Stimulated activated CD4-positive, alpha-beta T cell treated with anti-CD3 and anti-CD28 coated beads, Interleukin-2, amount 100 ng/mL, for 48 hours (primary cell): ENCODE data around the gene STK32B.

ENCODE experiments used
- DNase-seq, 2 donors: peaks; one replicate each; pipeline ENCODE4 v3.0.0-alpha.2; 2020

The STK32B gene

GRCh38 chr4:5078009-5078408 lies 26.7 kb downstream of the STK32B start:
- no peak for DNase-seq

DNA sequence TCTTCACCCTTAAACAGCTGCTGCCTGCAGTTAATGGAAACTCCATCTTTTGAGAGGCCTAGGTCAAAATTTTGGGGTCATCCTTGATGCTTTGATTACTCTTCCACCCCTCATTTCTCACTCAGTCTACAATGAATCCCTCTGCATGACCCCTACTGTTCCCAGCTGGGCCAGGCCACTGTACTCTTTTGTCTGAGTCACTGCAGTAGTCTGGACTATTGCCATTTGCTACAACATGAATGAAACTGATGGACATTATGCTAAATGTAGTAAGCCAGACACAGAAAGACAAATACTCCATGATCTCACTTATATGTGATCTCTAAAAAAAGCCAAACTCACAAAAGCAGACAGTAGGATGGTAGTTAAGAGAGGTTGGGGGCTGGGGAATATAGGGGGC lies 28.3 kb downstream of the STK32B start:
- no peak for DNase-seq

- DNase-seq, result no peak
These were observed 30.2 kb downstream of the STK32B start for GRCh38 chr4:5081441-5081999.

- DNase-seq, result no peak
These were observed 31.1 kb downstream of the STK32B start for GRCh38 chr4:5082376-5082775.

DNA sequence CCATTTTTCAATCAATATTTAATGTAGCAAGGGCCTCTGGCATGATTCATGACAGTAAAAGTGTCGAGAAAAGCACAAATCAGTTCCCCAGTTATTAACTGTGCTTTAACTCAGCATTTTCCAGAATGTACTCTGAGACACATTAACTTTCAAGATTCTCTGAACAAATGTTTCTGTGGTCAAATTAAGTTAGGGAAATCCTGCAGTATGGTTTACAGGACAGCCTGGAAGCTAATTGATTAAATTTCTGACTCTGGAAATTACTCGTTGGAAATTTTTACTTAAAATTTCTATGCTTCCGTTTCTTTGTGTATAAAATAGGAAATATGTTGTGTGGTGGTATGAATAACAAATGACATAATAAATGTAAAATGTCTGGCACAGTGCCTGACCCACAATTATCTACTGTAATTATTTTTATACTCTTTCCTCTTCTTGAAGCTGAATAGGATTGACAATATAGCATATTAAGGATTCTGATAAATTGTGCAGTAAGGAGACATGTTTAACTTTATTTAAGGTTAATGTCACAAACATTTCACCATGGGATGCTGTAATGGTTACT lies 33.7 kb downstream of the STK32B start:
- DNase-seq, result no peak

DNA sequence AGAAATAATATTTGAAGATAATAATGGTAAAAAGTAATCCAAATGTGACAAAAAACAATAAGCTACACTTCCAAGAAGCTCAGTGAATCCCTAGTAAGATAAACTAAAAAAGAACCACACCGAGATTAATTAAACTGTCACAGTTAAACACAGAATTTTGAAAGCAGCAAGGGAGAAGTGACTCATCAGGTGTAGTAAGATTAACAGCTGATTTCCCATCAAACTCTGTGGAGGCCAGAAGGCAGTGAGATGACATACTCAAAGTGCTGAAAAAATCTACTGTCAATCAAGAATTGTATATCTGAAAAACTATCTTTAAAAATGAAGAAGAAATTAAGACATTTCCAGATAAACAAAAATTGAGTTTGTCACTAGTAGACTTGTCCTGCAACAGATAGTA lies 35.3 kb downstream of the STK32B start:
- DNase-seq, result no peak

DNA sequence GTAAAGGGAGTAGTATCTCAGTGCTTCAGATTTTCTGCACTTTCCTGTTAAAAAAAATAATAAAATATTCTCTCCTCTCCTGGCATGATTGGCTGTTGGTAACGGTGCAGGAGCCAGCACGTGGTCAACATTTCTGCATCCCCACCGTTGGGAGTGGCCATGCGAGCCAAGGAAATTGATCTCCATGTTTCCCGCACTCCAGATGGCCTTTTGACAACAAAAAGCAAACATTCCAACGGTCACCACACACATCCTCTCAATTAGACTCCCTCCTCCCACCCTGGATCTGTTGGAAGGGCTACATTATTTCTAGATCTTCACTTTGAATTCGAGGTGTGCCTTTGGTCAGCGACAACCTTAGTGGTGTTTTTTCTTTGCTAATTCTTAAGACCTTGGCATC lies 45.0 kb downstream of the STK32B start:
- DNase-seq, result no peak

GRCh38 chr4:5098176-5098575 lies 46.9 kb downstream of the STK32B start:
- no peak for DNase-seq

DNA sequence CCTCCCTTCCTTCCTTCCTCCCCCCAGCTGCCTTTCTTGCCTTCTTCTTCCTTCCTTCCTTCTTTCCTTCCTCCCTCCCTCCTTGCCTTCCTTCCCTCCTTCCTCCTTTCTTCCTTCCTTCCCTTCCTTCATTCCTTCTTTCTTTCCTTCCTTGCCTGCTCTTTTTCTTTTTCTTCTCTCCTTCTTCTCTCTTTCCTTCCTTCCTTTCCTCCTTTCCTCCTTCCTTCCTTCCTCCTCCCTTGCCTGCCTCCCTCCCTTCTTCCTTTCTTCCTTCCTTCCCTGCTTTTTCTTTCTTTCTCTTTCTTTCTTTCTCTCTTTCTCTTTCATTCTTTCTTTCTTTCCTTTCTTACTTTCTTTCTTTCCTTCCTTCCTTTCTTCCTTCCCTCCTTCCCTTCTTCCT lies 49.1 kb downstream of the STK32B start:
- DNase-seq, result no peak

- DNase-seq, result no peak
These were observed 49.7 kb downstream of the STK32B start for GRCh38 chr4:5100986-5101385.

DNA sequence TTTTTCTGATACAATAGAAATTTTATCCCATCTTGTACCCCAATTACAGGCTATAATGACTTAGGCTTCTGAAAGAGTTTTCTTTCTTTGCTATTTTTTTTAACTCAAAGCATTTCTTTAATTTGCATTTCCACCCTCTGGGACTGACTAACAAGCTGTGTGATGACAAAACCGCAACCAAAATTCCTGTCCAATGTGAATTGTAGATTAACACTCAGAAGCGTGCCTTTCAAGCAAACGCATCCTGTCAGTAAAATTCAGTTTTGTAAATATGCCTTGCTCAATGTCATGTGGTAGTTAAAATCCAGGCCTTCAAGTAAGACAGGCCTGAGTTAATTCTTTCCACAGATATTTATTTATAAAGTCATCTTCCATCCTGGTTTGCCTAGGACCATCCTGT lies 50.3 kb downstream of the STK32B start:
- no peak for DNase-seq

DNA sequence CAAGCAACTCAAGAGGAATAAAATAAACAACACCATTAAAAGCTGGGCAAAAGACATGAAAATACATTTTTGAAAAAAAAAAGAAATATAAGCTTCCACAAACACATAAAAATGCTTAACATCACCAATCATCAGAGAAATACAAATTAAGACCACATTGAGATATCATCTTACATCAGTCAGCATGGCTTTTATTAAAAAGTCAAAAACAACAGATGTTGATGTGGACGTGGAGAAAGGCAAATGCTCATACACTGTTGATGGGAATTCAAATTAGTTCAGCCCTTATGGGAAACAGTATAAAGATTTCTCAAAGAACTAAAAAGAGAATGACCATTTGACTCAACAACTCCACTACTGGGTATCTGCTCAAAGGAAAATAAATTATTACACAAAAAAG lies 59.6 kb downstream of the STK32B start:
- DNase-seq, result no peak

DNA sequence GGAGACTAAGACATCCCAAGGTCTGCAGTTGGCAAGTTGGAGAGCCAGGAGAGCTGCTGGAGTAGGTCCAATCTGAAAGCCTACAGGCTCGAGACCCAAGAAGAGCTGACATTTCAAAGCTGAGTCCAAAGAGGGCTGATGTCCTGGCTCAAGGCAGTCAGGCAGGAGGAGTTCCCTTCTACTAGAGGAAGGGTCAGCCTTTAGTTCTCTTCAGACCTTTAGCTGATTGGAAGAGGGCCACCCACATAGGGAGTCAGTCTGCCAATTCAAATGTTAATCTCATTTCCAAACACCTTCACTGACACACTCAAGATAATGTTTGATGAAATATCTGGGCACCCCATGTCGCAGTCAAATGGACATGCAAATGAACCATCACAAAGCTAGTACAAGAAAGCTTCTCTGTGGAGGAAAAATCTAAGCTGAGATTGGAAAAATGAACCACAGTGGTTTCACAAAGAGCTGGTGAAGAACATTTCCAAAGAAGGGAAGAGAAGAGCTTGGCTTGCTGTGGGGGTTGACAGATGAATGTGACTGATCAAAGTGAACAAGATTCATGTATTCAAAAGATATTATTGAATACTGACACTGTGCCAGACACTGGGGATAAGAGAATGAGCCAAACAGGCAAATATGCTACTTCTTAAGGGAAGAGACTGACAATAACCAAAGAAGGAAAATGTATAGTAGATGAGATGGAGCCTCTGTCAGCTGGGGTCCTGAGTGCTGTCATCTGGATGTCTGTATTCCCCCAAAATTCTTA lies 61.2 kb downstream of the STK32B start:
- DNase-seq, result no peak

DNA sequence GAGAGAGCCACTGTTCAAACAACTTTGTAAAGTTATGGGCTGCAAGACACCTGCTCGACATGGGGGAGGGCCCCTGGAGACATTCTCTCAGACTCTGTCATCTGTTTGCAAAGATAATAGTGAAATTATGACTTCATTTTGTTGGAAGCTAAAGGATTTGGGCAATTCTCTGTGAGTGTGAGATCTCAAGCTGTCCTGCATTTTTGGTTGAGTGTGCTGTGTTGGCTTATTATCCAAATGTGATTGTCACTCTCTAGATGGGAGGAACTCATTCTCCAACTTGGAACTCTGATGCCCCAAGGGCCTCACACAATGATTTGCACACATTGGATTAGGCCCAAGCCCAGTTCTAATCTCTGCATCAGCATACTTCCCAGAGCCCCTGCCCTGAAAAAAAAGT lies 63.7 kb downstream of the STK32B start:
- no peak for DNase-seq

- DNase-seq, result no peak
These were observed 67.0 kb downstream of the STK32B start for GRCh38 chr4:5118091-5118786.

DNA sequence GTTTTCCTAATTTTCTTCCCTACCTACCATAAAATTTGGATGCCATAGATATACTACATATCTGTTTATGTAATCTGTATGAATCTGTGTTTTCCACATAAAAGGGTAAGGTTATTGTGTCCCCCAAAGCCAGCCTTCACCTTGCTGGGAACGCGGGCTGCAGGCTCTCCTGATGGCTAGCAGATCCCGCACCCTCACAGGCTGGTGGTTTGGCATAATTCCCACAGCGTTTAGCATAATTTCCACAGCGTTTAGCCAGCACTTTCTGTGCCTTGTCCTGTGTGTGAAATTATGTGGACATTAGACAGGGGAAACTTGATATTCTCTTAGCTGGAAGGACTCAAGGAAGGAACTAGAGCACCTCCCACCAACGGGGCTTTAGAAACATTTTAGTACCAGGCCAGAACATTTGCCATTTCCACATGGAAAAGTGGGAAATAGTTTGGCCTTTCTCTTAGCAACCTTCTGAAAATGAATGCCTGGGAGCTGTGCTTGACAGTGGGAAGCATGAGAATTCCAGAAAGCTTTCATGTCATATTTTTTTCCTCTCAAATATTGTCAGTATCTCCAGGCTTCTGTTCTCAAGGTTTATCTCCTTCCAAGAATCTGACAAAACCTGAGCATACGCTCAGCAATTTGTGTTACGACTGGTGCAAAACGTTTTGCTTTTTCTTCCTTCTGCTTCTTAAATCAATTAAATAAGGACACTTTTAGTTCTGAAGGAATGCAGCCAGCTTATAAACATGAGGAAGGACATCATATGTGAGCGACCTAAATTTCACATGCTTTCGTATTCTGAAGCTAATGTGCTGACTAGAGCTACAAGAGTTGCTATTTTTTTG lies 67.9 kb downstream of the STK32B start:
- no peak for DNase-seq

DNA sequence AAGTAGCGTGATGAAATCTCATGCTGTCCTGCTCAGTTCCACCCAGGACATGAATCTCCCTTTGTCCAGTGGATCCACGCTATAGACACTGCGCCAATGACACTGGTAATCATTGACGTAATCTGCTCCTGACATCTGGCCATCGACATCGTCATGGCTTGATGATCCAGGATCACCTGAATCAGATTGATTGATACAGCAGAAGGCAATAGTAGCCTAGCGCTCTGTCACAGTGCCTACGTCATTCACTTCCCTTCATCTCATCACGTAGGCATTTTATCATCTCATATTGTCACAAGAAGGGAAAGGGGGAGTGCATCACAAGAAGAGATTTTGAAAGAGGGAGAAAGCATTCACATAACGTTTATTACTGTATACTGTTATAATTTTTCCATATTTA lies 68.8 kb downstream of the STK32B start:
- DNase-seq, result no peak

DNA sequence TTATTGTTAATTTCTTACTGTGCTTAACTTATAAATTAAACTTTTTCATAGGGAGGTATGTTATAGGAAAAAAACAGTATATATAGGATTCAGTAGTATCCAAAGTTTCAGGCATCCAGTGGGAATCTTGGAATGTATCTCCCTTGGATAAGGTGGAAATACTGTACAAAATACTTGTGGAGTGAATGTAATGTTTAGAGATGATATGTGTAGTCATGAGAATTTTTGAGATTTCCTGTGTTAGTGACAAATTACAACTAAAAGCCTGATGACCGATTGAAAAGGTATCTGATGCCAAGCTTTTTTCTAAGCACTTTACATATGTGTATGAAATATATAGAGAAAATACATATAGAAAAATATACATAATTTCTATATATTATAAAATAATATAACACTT lies 69.2 kb downstream of the STK32B start:
- no peak for DNase-seq

GRCh38 chr4:5122114-5122513 lies 70.8 kb downstream of the STK32B start:
- no peak for DNase-seq

DNA sequence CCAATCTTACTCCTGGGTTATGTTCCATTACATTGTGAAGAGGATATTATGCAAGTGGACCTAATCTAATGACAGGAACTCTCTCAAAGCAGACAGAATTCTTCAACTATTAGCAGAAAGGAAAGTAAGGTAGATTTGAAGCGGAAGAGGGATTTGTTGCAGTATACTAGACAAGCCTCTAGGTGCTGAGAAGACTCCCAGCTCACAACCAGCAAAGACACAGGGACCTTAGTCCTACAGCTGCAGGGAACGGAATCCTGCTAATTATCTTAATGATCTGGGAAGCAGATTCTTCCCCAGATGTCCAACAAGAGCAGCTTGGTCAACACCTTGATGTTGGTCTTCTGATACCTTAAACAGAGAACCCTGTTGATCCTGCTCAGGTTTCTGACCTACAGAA lies 73.6 kb downstream of the STK32B start:
- DNase-seq, result no peak

- no peak for DNase-seq
These were observed 74.0 kb downstream of the STK32B start for GRCh38 chr4:5125321-5125720.

GRCh38 chr4:5126231-5126630 lies 75.0 kb downstream of the STK32B start:
- no peak for DNase-seq

DNA sequence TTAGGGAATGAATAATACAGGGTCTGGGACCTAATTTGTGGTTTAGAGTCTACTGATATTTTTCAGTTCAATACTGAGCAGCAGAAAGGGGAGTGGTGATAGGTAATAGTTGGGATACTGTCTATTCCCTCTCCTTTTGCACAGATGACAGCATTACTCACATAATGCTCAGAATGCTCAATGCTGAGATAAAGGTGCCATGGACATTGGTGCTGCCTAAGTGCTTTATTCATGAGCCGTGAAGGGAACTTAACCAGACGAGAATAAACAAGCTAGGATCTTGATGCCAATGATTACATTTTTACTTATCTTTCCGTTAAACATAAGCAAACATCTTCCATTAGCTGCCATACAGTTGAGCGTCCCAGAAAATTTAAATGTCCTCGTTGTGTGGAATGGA lies 75.6 kb downstream of the STK32B start:
- no peak for DNase-seq
